ENCODE results near the gene IGFBPL1.

IGFBPL1 gene

DNA sequence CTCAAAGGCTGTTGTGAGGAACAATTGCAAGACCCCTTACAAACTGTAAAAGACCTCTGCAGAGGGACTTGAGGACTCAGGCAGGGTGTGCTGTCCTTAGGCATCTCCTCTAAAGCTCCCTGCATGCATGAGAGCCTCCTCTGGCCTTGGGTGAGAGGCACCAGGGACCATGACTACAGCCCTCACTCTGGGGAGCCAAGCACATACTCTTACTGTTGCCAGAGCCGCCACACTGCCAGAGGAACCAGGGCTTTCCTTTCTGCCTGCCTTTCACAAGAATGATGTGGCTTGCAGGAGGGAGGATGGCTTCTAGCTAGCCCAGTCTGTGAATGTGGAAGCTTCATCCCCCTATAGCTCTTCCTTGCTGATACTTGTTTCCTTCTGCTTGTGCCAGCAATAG is 5.9 kb downstream of the IGFBPL1 start:
- TF ChIP-seq, protein P1, sequence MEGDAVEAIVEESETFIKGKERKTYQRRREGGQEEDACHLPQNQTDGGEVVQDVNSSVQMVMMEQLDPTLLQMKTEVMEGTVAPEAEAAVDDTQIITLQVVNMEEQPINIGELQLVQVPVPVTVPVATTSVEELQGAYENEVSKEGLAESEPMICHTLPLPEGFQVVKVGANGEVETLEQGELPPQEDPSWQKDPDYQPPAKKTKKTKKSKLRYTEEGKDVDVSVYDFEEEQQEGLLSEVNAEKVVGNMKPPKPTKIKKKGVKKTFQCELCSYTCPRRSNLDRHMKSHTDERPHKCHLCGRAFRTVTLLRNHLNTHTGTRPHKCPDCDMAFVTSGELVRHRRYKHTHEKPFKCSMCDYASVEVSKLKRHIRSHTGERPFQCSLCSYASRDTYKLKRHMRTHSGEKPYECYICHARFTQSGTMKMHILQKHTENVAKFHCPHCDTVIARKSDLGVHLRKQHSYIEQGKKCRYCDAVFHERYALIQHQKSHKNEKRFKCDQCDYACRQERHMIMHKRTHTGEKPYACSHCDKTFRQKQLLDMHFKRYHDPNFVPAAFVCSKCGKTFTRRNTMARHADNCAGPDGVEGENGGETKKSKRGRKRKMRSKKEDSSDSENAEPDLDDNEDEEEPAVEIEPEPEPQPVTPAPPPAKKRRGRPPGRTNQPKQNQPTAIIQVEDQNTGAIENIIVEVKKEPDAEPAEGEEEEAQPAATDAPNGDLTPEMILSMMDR (IDR thresholded peaks at IDR 0.05), result no peak
- no peak for TF ChIP-seq ZFX (IDR thresholded peaks at IDR 0.05; ENCODE audit: borderline replicate concordance)
- no peak overlapping the region for H3K27ac ChIP-seq

DNA sequence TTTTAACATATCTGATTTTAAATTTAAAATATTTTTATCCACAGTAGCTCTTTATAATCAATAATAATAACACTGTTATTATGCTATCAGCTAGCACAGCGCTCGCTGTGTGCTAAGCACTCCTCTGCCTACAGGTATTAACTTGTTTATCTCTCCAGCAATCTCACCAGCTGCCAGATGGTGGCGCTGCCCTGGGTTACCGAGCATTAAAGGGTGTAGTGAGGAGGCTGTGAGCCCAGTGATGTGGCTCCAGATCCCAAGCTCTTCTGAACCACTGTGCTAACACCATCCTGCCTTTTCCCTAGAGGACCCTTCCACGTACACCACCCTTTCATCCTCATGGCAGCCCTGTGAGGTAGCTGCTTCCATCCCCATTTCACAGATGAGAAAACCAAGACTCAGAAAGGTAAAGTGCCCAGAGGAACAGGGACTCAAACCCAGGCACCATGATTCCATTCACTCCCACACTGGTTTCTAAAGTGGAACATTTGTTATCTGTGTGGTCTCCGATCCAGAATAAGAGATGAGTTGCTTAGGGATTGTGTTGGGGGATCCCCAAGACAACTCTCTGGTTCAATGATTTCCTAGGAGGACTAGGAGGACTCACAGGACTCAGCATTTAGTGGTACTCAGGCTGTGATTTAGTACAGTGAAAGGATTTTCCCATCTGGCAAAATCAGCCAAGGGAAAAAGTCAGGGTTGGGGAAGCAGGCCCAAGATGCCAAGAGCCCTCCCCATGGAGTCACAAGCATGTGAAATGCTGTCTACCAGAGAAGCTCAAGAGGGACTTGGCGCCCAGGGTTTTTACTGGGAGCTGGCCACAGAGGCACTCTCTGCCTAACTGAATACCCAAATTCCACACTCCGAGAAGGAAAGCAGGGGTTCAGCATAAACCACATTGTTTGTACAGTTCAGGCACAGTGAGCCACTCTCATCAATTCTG is 7.0 kb downstream of the IGFBPL1 start:
- TF ChIP-seq ZFX (IDR thresholded peaks at IDR 0.05; ENCODE audit: borderline replicate concordance), result no peak
- TF ChIP-seq, protein P1 (IDR thresholded peaks at IDR 0.05), result peak; percentile 87
- no peak overlapping the region for H3K27ac ChIP-seq

DNA sequence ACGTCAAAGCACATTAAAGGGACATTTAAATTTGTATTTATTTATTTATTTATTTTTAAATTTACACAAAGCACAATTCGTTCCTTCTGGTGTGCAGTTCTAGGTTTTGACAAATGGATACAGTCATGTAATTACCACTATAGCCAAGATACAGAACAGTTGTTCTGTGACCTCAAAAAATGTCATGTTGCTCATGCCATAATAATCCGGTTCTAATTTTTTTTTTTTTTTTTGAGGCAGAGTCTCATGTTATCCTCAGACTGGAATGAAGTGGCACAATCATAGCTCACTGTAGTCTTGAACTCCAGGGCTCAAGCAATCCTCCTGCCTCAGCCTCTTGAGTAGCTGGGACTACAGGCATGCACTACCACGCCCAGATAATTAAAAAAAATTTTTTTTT is 7.8 kb downstream of the IGFBPL1 start:
- TF ChIP-seq, protein P1 (IDR thresholded peaks at IDR 0.05), result no peak
- TF ChIP-seq ZFX (IDR thresholded peaks at IDR 0.05; ENCODE audit: borderline replicate concordance), result no peak
- H3K27ac ChIP-seq, result no peak overlapping the region

DNA sequence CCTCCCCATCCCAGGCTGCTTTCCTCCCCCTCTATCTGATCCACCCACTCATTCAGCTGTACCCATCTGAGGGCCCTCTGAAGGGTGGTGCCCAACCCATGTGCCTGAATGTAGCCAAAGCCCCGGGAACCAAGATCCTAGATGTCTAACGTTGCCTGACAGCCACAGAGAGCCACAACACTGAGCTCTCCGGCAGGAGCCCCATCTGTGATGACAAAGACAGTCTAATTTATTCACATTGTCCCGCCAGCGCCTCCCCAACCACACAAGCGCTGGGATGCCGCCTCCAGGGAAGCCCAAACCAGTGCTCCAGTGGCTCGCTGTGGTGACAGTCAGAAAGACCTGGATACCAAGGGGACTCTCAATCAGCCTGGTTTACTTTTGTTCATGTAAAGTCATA is 8.4 kb downstream of the IGFBPL1 start:
- TF ChIP-seq, protein P1 (IDR thresholded peaks at IDR 0.05), result no peak
- TF ChIP-seq ZFX (IDR thresholded peaks at IDR 0.05; ENCODE audit: borderline replicate concordance), result no peak
- no peak overlapping the region for H3K27ac ChIP-seq

DNA sequence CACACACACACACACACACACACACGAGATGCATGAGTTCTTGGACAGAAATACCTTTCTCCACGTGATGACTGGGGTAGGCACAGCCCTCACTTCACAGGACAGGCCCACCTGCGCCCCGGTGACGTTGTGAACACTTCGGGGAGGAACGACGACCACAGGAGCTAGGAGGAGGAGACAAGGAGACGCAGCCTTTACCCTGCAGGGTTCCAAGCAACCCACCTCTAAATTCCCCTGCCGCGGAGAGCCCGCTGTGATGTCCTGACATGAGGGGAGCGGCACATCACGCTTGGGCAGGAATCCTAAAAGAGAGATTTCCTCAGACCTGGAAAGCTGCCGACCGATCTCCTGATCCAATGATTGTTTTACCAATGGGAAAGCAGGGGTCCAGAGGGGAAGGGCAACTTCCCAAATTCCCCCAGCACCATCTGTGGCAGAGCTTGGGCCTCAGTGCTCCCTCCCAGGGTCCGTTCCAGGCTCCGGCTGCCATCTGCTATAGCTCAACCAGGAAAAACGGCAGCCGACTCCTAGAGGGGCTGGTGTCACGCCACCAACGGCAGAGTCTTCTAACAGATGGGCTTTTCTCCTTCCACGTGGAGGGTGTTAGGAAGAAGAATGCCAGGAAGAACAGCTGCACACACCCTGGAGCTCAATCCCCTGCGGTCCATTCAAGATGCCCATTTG is 10.1 kb downstream of the IGFBPL1 start:
- H3K27ac ChIP-seq, result no peak overlapping the region

DNA sequence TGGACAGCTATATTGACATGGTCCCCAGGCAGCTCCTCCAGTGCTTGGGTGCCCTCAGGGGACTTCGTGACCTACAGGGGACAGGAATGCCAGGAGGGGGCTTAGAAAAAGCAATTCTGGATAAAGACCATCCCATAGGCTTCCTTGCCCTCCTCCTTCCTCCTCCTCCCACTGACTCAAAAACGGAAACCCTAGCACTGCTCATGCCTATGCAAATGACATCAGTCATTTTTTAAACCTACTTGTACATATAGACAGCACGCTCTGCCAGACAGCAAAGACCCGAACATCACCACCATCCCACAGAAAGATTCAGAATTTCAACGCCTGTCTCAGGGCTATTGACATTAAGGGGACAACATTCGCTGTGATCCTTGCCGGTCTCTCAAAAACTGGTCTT is 11.0 kb downstream of the IGFBPL1 start:
- TF ChIP-seq ZFX (IDR thresholded peaks at IDR 0.05; ENCODE audit: borderline replicate concordance), result no peak
- TF ChIP-seq, protein P1 (IDR thresholded peaks at IDR 0.05), result no peak
- H3K27ac ChIP-seq, result no peak overlapping the region

More for the DNA sequence above, 10.1 kb downstream of the IGFBPL1 start:
- TF ChIP-seq, protein P1 (IDR thresholded peaks at IDR 0.05), result no peak
- no peak for TF ChIP-seq ZFX (IDR thresholded peaks at IDR 0.05; ENCODE audit: borderline replicate concordance)

DNA sequence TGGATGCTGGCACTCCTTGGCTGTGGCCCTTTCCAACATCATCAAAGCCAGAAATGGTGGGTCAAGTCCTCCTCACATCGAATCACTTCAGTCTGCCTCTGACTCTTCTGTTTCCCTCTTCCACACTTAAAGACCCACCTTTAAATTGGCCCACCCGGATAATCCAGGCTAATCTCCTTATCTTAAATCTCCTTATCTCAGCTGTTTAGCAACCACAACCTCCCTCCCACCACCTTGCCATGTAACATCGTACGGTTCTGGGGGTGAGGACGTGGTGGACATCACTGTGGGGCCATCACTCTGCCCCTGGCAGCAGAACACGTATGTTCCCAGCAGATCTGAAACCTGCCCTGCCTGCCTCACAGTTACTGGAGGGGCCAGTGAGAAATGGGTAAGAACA is 11.5 kb downstream of the IGFBPL1 start:
- TF ChIP-seq, protein P1 (IDR thresholded peaks at IDR 0.05), result no peak
- TF ChIP-seq ZFX (IDR thresholded peaks at IDR 0.05; ENCODE audit: borderline replicate concordance), result no peak

More for the DNA sequence above, 11.5 kb downstream of the IGFBPL1 start:
- H3K27ac ChIP-seq, result no peak overlapping the region
